IgD-negative memory B cell (primary cell): Measurements from ENCODE around the gene VTCN1. TPM values are rescaled to one million over a fixed set of nuclear protein-coding genes. Genes with fewer than 3 reads are reported as not detected.
"Not testable (repeated sequence)": the region's sequence is repeated elsewhere in the genome, so short reads cannot be mapped to it uniquely, and the experiment has no call there.

ENCODE experiments used
- H3K27ac Mint-ChIP-seq, 3 donors: one replicate each; pipeline ENCODE4 v1.8.0; 2020 to 2022; ENCODE audit warnings: mild to moderate bottlenecking in 3 of 3, mixed read lengths in 3 of 3, moderate library complexity in 1 of 3
- H3K27me3 Mint-ChIP-seq: one replicate; pipeline ENCODE4 v1.8.0; 2021; ENCODE audit warnings: mixed read lengths
- H3K36me3 Mint-ChIP-seq: one replicate; pipeline ENCODE4 v1.8.0; 2020; ENCODE audit warnings: mild to moderate bottlenecking, mixed read lengths
- H3K4me1 Mint-ChIP-seq, 3 donors: one replicate each; pipeline ENCODE4 v1.8.0; 2020 to 2022; ENCODE audit warnings: mixed read lengths in 3 of 3, mild to moderate bottlenecking in 1 of 3
- H3K4me3 Mint-ChIP-seq, 4 donors: one replicate each; pipeline ENCODE4 v1.8.0; 2020 to 2022; ENCODE audit warnings: mild to moderate bottlenecking in 4 of 4, mixed read lengths in 4 of 4, moderate library complexity in 3 of 4
- H3K9me3 Mint-ChIP-seq, 3 donors: one replicate each; pipeline ENCODE4 v1.8.0; 2020 to 2021; ENCODE audit warnings: mixed read lengths in 3 of 3, mild to moderate bottlenecking in 1 of 3
- polyA plus RNA-seq: library from polyadenylated mRNA; unstranded; fragments of 300-500 nt; fragmentation: Illumina TruSeq; gene quantifications from one replicate; pipeline ENCODE4 v1.2.3, GENCODE V29; 2021

Gene VTCN1
- polyA plus RNA-seq, 1 donor from 2014 or later, result not detected

DNA sequence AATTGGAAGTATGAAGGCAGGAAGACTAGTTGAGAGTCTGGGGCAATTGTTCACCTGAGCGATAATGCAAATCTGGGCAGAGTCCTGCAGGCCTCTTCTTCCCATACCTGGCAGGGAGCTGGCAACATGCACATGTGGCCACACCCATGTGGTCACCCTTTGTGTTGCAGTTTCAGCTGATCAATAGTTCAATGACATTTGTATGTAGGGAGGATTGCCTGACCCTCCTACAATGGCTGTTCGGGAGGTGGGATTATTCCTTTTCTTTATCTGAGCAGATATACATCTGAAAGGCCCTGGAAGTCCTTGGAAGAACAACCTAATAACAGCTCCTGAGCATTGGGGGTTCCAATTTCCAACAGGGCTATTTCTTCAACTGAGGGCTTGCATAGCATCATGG lies 74.0 kb downstream of the VTCN1 start:
- Mint-ChIP-seq H3K9me3 (peaks cover 0 to 1% (median 0%) of the 10 kb centered on the region in 3 donors), H3K4me3 (no peak overlapping the region), H3K4me1 (peaks cover 0 to 2% (median 0%) of the 10 kb centered on the region in 3 donors), H3K27ac (no peak overlapping the region), H3K36me3 (no peaks in the 10 kb centered on the region), H3K27me3 (peaks cover 2% of the 10 kb centered on the region)

DNA sequence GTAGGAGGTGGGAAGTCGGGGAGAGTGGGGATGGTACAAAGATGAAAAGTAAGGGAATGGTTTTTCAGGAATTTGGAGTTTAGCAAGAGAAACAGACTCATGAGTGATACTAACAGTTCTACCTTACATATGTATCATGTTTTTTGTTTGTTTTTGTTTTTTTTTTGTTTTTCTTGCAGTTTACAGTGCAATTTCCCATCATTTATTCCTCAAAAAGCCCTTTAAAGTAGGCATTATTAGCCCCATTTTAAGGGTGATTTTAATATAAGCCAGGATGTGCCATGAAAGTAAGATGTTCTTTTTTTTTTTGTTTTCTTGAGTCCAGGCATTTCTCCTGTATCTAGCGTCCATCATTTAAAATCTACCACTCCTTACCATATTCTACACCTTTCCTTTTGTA lies 75.4 kb downstream of the VTCN1 start:
- peaks cover 0 to 1% (median 0%) of the 10 kb centered on the region in 3 donors for H3K9me3 Mint-ChIP-seq
- H3K27me3 Mint-ChIP-seq, result peaks cover 2% of the 10 kb centered on the region
- H3K27ac Mint-ChIP-seq, result no peak overlapping the region

DNA sequence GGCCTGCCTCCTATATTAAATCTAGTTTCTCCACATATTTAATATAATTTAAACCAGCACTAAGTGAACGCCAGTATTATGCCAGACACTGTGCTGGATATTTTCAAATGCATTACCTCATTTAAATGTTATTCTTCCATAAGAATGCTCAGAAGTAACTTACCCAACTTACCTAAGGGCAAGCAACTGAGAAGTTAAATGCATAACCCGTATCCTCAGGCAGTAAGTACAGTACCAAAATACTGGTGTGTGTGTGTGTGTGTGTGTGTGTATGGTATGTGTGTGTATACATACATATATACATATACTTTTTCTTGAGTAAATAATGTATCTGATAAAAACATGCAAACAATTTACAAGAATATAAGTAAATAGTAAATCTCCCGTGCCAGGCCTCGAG lies 80.2 kb downstream of the VTCN1 start:
- no peak overlapping the region for H3K27ac Mint-ChIP-seq
- peaks cover 0 to 1% (median 0%) of the 10 kb centered on the region in 3 donors for H3K9me3 Mint-ChIP-seq
- no peaks in the 10 kb centered on the region for H3K36me3 Mint-ChIP-seq
- H3K4me3 Mint-ChIP-seq, result no peak overlapping the region
- H3K27me3 Mint-ChIP-seq, result peaks cover 6% of the 10 kb centered on the region
- H3K4me1 Mint-ChIP-seq, result peaks cover 0 to 4% (median 0%) of the 10 kb centered on the region in 3 donors

More for the DNA sequence above, 75.4 kb downstream of the VTCN1 start:
- Mint-ChIP-seq H3K4me1 (peaks cover 0 to 2% (median 0%) of the 10 kb centered on the region in 3 donors), H3K4me3 (no peak overlapping the region), H3K36me3 (no peaks in the 10 kb centered on the region)

DNA sequence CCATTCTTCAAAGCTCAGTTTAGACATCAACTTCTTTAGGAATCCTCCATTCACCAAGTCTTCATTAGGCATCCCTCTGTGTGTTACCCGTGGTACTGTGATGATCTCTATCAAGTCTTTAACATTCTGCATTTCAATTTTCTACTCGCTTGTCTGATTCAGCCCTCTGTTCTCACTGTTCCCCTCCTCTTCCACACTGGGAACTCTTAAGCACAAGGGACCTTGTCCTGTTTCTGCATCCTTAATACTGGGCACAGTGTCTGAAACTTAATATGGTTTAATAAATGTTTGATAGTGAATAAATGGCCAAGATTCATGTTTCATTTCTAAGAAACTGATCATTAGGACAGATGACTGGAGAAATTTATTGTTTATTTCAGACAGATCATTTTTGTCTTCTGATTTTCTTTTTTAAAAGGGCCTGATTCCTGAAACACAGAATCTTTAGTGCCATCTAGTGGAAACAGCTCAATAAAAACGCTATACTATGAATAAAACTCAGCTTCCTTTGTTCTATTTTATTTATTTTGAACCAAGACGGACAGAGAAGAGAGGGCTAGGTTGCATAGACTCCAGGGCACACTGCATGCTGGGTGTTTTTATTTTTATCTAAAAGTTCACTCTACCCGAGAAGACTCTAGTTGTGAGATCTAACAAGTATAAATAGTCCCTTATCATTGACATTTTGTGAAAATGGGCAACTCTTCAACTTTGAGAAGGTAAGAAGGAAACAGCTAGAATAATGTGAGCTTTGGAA lies 82.2 kb downstream of the VTCN1 start:
- Mint-ChIP-seq H3K4me3 (peak overlapping the region in 1 of 4 donors; percentile 48), H3K27ac (no peak overlapping the region), H3K27me3 (peaks cover 4% of the 10 kb centered on the region), H3K9me3 (no peaks in the 10 kb centered on the region), H3K36me3 (no peaks in the 10 kb centered on the region), H3K4me1 (peaks cover 0 to 2% (median 0%) of the 10 kb centered on the region in 3 donors)

DNA sequence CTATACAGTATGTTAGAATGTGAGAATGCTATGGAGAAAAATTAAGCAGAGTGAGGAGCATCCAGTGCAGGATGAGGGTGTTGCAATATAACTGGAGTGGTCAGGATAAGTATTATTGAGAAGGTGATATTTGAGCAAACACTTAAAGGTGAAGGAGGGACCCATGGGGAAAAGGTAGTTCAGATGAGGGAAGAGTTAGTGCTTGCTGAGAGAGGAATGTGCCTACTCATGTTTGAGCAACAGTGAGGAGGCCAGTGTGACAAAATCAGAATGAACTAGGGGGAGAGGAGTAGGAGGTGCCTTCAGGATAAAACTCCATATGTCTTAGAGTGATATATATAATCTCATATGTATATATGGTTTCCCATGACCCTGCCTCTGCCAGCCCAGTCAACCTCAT lies 82.9 kb downstream of the VTCN1 start:
- H3K36me3 Mint-ChIP-seq, result no peaks in the 10 kb centered on the region
- H3K4me3 Mint-ChIP-seq, result no peak overlapping the region
- no peaks in the 10 kb centered on the region for H3K9me3 Mint-ChIP-seq
- peaks cover 4% of the 10 kb centered on the region for H3K27me3 Mint-ChIP-seq
- peaks cover 0 to 2% (median 0%) of the 10 kb centered on the region in 3 donors for H3K4me1 Mint-ChIP-seq
- H3K27ac Mint-ChIP-seq, result no peak overlapping the region

DNA sequence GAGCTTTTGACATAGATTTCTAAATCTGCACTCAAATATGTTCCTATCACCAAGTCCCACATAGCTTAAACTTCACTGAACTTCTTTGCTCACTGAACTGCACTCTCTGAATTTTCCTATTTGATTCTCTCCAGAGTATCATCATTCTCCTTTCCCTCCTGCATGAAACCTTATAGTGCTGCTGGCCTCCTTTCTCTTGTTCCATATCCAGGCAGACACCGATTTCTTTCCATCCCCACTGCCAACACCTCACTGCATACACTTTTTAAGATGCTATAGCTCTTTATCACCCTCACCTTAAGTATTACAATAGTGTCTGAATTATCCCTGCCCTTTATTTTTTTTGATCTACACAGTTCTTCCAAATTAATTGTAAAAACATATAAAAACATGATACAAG lies 86.1 kb downstream of the VTCN1 start:
- Mint-ChIP-seq H3K27me3 (peaks cover 4% of the 10 kb centered on the region), H3K4me1 (peaks cover 0 to 4% (median 2%) of the 10 kb centered on the region in 3 donors), H3K9me3 (no peaks in the 10 kb centered on the region), H3K27ac (no peak overlapping the region), H3K4me3 (no peak overlapping the region), H3K36me3 (peaks cover 2% of the 10 kb centered on the region)

DNA sequence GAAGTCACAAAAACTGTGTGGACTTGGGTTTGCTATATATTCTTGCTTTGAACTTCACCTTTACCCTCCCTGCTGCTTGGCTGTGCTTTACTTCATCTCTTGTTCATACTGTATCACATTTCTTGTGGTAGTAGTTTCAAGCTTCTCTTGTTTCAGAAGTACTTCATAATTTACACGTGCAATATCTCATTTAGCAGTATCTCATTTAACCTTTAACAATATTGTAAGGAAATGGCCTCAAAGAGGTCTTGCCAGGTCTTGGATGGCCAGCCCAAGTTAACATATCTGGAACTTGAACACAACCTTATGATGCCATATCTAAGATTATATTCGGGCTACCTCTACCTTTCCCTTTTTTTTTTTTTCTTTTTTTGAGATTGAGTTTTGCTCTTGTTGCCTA lies 87.5 kb downstream of the VTCN1 start:
- Mint-ChIP-seq H3K36me3 (peaks cover 2% of the 10 kb centered on the region), H3K27ac (no peak overlapping the region)

DNA sequence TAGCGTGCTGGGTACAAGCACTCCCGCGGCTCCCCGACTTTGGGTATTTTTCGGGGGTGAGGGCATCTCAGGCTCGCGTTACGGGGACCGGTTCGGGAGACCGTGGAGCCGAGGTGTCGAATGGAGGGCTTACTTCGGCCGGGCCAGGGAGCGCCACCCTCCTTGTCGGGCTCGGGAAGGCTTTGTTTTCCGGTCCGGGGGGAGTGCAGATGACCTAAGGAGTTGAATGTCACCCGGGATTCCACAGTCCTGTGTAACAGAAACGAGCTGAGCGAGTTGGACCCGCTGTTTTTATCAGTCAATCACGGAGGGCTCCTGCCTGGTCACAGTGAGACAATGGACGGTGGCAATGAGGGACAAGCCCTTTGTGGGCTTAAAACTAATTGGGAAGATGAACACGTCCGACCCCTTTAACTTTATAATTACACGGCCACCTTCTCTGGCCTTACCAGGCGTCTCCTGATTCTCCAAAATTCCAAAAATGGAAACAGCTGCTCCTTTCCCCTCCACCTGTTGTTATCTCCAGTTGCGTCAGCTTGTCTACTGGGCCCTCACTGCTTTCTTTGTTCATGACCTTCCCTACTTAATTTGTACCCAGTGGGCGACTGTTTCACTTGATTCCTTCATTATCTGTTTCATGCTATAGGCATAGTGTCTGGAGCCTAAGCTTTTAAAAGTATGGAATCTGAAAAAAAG lies 88.2 kb downstream of the VTCN1 start:
- H3K9me3 Mint-ChIP-seq, result no peaks in the 10 kb centered on the region
- H3K36me3 Mint-ChIP-seq, result peaks cover 2% of the 10 kb centered on the region
- H3K27ac Mint-ChIP-seq, result peak overlapping the region in 1 of 3 donors; percentile 31
- peaks cover 0 to 4% (median 0%) of the 10 kb centered on the region in 3 donors for H3K4me1 Mint-ChIP-seq
- H3K4me3 Mint-ChIP-seq, result peak overlapping the region in 3 of 4 donors; percentile 89 to 94 (median 93)
- peaks cover 3% of the 10 kb centered on the region for H3K27me3 Mint-ChIP-seq

More for the DNA sequence above, 87.5 kb downstream of the VTCN1 start:
- Mint-ChIP-seq H3K4me3 (peak overlapping the region in 1 of 4 donors; percentile 15), H3K4me1 (peaks cover 0 to 4% (median 0%) of the 10 kb centered on the region in 3 donors), H3K9me3 (no peaks in the 10 kb centered on the region), H3K27me3 (peaks cover 3% of the 10 kb centered on the region)

DNA sequence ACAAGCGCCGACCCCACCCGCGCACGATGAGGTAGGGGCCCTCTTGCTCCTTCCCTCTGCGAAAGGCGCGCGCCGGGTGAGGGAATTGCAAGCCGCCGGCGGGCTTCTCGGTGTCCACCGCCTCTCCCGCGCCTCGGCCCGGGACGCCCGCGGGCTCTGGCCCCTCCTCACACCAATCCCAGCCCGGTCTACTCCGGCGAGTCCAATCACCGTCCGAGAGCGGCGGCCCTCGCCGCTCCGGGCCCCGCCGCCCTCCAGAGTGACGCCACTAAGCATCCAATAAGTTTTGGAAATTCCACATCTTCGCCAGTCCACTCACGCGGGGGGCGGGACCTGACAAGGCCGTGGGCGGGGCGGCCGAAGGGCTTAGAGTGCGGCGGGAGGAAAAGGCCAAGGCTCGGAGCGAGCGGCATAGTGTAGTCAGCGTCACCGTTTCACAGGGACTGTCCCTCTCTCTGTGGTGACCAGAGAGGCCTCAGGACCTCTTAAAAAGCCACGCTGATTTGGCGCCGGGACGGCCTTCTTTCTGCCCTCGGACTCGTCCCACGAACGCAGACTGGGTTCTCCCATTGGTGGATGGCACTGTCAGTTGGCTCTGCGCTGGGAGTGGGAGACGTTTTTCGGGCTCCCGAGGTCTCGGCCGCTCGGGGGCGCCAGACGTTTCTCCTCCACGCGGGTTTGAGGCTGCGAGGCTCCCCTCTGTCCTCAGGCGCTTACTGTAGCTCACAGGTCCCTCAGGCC lies 89.0 kb downstream of the VTCN1 start, which contains the start of gene TRIM45:
Gene TRIM45, minus strand, starts transcription at position 161 of the 741 bp plus-strand sequence. CDS start 548 bp downstream, outside the sequence.
- peaks cover 0 to 4% (median 0%) of the 10 kb centered on the region in 3 donors for H3K4me1 Mint-ChIP-seq

DNA sequence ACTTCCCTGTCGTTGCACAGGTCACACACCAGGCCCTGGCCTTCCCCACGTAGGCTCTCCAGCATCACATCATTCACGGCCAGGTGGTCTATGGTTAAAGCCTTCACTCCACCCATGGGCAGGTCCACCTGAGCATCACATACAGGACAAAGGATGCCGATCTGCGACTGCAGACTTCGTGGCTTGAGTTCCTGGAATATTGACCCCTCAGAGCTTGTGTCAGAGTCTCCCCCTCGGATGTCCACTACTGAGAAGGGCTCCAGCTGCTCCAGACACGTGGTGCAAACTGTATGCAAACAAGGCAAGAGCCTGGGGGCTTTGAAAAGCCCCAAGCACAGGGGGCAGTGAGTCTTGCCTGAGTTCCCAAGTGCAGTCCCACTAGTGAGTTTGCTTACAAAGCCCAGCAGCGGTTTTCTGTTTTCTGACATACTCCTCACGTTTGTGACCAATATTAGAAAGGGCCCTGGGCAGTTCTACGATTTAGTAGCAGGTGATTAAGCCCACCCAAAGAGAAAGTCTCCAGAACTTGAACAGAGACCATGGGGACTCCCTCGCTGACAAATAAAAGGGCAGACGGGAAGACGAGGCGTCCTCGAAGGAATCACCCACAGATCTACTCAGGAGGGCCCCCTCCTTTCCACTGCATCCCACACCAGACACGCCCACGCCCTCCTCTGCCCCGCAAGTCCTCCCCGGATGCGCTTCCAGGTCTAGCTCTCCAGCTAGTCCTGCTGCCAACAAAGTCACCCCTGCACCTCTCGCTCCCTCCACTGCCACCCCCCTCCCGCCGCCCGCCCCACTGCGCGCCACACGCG lies 89.7 kb downstream of the VTCN1 start:
- Mint-ChIP-seq H3K4me1 (peaks cover 0 to 4% (median 0%) of the 10 kb centered on the region in 3 donors), H3K27ac (peak overlapping the region in 1 of 3 donors; percentile 32), H3K9me3 (no peaks in the 10 kb centered on the region), H3K4me3 (peak overlapping the region in 3 of 4 donors; percentile 89 to 94 (median 93)), H3K27me3 (no peaks in the 10 kb centered on the region), H3K36me3 (peaks cover 2% of the 10 kb centered on the region)

More for the DNA sequence above, 89.0 kb downstream of the VTCN1 start, which contains the start of gene TRIM45:
- H3K27ac Mint-ChIP-seq, result peak within 1 kb of the TSS in 2 of 3 donors; percentile 31 to 41
- H3K36me3 Mint-ChIP-seq, result peaks cover 2% of the 10 kb centered on the region
- peak within 1 kb of the TSS in 3 of 4 donors; percentile 89 to 94 (median 93) for H3K4me3 Mint-ChIP-seq
- H3K27me3 Mint-ChIP-seq, result no peaks in the 10 kb centered on the region
- no peaks in the 10 kb centered on the region for H3K9me3 Mint-ChIP-seq

DNA sequence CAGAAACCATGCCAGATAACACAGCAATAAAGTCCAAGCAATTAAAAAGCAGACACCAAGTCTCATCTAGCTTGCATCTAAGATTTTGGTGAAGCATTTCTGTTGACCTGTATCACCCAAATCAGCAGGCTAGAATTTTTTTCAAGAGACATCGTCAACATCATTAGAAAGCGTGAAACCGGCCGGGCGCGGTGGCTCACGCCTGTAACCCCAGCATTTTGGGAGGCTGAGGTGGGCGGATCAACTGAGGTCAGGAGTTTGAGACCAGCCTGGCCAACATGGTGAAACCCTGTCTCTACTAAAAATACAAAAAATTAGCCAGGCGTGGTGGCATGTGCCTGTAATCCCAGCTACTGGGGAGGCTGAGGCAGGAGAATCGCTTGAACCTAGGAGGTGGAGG lies 91.6 kb downstream of the VTCN1 start:
- H3K36me3 Mint-ChIP-seq, H3K27me3 Mint-ChIP-seq, H3K27ac Mint-ChIP-seq, H3K9me3 Mint-ChIP-seq, H3K4me3 Mint-ChIP-seq: not testable (repeated sequence)
- peaks cover 7 to 12% (median 8%) of the 10 kb centered on the region in 3 donors for H3K4me1 Mint-ChIP-seq

DNA sequence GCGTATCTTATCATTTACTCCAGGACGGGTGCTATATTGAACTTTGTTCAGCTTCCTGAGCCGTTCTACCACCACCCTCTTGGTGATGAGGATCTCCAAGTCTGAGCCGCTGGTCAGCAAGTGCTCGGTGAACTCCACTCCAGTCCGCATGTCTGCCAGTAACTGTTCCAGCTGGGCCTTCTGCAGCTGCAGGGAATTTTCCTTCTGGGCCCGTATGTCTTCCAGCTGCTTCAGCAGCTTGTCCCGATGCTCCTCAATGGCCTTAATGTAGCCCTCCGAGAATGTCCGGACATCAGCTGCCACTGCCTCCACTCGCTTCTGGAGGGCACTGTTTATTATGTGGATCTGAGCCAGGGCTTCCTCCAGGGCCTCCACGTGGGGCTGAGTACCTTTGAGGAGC lies 92.6 kb downstream of the VTCN1 start:
- no peak overlapping the region for H3K27ac Mint-ChIP-seq
- H3K27me3 Mint-ChIP-seq, result no peaks in the 10 kb centered on the region
- H3K4me1 Mint-ChIP-seq, result peaks cover 8 to 12% (median 9%) of the 10 kb centered on the region in 3 donors
- peaks cover 2% of the 10 kb centered on the region for H3K36me3 Mint-ChIP-seq
- no peaks in the 10 kb centered on the region for H3K9me3 Mint-ChIP-seq
- no peak overlapping the region for H3K4me3 Mint-ChIP-seq

DNA sequence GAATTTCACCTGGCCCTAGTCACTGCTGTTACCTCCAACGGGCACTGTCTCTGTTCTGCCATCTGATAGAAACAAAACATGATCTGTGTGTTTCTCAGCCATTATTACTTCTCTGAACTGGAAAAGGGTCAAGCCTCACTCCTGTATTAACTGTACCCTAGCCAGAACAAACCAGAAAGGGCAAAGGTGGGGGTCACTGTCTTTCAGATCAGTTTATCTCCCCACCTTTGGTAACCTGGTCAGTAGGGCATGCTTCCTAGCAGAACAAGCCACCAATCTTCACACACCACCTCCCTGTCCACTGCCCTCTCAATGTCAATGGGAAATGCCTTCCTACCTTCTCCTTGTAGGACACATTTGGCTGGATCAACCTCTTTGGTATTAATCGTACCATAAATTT lies 93.0 kb downstream of the VTCN1 start:
- H3K4me1 Mint-ChIP-seq, result peaks cover 8 to 12% (median 9%) of the 10 kb centered on the region in 3 donors
- H3K36me3 Mint-ChIP-seq, result peaks cover 1% of the 10 kb centered on the region
- no peaks in the 10 kb centered on the region for H3K27me3 Mint-ChIP-seq
- no peaks in the 10 kb centered on the region for H3K9me3 Mint-ChIP-seq
- no peak overlapping the region for H3K27ac Mint-ChIP-seq
- H3K4me3 Mint-ChIP-seq, result peak overlapping the region in 1 of 4 donors; percentile 31

DNA sequence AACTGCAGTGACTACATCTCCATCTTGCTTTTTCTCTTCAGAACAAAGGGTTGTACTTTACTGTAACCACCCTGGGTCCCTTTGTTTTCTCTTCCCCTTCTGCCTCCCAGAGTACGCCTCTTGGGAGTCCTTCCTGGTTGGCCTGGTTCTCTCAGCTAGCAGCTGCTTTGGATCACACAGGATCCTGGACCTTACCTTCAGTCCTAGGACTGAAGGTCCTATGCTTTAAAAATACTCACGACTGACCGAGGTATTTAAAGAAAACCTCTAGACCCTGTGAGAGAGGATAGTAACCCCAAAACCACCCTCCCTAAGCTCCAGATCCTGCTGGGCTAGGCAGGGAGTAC lies 94.0 kb downstream of the VTCN1 start:
- no peaks in the 10 kb centered on the region for H3K9me3 Mint-ChIP-seq
- no peaks in the 10 kb centered on the region for H3K27me3 Mint-ChIP-seq
- no peak overlapping the region for H3K27ac Mint-ChIP-seq
- peak overlapping the region in 1 of 4 donors; percentile 12 for H3K4me3 Mint-ChIP-seq
- no peaks in the 10 kb centered on the region for H3K36me3 Mint-ChIP-seq
- peaks cover 8 to 11% (median 9%) of the 10 kb centered on the region in 3 donors for H3K4me1 Mint-ChIP-seq
